Stimulated activated CD4-positive, alpha-beta T cell treated with anti-CD3 and anti-CD28 coated beads, TNF-alpha, amount 100 ng/mL, for 4 hours (primary cell): ENCODE measurements around the gene NPTXR.
A peak's percentile ranks its signal among the peaks of the same experiment; 100 is the strongest.

ENCODE experiments used
- DNase-seq, 3 experiments: peaks; one replicate each; pipeline ENCODE4 v3.0.0-alpha.2; 2020; ENCODE audit warnings: low read depth in 3 of 3

NPTXR gene

GRCh38 chr22:38853196-38853651 lies 9.4 kb upstream of the NPTXR start:
- DNase-seq = no peak

- DNase-seq = no peak
These were observed 8.7 kb upstream of the NPTXR start for GRCh38 chr22:38852522-38852921.

- no peak for DNase-seq
These were observed 7.4 kb upstream of the NPTXR start for GRCh38 chr22:38850941-38851849.

- no peak for DNase-seq
These were observed 6.6 kb upstream of the NPTXR start for GRCh38 chr22:38850399-38850798.

DNA sequence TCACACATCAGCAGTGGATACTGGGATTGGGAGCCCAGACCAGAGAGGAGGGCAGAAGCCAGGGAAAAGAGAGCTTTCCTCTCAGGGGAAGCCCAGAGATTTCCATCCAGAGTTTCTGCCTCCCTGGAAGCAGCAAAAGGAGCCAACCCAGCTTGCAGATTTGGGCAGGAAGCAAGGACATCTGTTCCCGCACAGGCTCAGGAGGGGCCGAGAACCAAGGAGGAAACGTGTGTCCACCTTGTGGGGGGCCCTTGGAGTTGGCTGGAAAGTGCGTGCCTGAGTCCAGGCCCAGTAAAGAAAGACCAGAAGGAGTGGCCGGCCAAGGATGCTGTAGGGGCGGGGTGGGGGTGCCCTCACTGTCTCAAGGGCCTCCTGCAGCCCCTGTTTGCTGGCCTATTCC lies 6.0 kb upstream of the NPTXR start:
- DNase-seq = no peak

DNA sequence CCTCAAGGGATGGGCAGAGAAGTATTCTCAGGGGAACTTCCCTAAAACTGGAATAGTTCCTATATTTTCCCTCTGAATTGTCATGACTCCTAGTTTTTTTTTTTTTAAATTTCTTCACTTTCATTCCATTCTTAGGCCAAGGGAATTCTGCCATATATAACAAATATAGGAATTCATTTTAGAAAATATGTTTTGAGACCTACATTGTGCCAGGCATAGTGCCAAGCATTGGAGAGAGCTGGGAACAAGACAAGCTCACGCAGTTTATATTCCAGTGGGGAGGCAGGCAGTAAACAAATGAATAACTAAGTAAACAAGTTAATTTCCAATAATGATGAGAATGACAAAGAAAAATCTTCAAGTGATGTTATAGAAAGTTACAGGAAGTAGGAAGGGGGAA lies 2.6 kb upstream of the NPTXR start:
- DNase-seq = no peak

DNA sequence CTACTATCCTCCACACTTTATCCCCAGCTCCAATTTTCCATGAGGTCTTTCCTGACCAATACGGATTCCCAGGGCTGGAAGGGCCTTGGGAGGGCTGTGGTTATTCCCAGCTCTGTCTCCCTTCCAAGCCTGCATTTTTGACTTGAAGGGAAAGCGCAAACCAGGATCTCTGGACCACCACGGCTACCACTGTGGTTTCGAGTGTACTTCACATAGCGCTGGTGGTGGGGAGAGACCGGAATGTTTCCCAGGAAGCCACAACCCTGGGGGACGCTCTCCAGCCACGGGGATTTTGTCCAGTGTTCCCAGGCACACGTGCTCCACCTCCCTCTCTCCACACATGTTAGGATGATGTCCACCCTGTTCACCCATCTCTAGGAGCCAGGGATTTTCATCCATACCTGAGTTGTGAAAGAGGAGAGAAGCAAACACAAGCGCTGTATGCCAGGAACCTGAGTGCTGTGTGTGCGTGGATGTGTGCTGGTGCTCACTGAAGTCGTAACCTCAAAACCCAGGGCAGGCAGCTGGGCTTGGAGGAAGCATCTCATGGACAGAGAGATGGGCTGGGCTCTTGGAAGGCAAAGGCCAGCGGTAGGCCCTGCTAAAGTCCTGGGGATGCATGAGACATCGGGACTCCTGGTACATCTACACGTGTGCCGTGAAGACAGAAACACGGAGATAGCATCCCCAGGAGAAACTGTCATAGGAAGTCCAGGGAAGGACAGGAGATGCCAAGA lies 1.3 kb upstream of the NPTXR start:
- no peak for DNase-seq

GRCh38 chr22:38844315-38845003 lies 631 bp upstream of the NPTXR start:
- no peak for DNase-seq

DNA sequence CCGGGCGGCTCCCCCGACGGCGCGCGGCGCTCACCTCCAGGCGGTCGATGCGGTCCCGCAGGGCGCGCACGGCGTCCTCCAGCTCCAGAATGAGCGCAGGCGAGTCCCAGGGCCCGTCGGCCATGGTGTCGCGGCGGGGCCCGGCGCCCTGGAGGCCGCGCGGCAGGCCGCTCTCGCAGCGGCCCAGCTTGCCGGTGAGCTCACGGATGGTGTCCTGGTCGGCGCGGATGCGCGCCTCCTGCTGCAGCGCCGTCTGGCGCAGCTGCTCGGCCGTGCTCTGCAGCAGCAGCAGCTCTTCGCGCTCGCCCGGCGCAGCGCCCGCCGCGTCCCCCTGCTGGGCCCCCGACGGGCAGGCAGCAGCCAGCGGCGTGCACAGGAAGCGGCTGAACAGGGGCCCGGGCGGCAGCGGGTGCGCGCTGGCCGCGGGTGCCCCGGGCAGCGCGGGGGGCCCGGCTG lies 599 bp downstream of the NPTXR start:
- peak in 2 of 3 experiments; percentile 26 to 33 for DNase-seq

DNA sequence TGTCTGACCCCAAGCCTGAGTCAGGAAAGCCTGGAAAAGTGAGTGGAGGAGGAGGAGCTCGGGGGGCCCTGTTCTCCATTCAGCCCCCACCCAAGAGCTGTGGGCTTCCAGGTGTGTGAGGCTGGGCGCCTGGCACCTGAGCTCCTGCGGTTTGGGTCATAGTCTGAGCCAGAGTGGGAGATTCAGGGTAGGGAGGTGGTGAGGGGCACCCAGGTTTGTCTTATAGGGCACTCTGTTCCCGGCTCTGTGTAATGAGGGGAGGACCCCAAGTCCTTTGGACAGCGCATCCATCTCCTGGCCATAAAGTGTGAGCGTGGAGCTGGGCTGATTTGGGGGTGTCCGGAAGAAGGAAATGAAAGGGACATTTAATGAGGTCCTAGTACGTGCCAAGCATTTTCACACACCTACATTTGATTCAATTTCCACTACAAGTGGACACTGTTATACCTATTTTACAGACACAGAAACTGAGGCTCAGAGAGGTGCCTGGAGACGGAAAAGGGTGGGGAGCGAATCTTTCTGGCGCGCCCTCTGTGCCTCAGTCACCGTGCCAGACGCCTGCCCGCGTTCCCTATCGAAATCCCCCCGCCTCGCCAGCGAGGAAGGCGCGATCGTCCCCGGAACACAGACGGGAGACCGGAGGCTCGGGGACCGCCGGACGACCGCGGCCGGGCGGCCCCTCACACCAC lies 1.2 kb downstream of the NPTXR start:
- DNase-seq = no peak

- no peak for DNase-seq
These were observed 2.2 kb downstream of the NPTXR start for GRCh38 chr22:38841635-38842034.

DNA sequence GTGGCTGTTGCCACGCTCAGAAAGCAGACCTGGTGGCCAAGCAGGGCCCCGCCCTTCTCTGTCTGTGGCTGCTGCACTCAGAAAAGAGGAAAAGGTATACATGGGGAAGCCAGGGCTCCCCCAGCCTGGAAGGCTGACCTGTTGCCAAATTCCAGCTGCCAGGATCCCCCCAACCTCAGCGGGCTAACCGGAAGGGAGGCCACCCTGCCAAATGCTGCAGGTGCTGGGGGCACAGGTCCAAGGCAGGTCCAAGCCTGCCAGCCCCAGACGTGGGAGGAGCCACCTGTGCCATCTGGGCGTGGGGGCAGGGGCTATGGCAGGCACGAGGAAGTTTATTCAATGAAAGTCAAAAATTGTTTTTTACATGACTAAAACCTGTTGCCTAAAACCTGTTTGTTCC lies 2.6 kb downstream of the NPTXR start:
- no peak for DNase-seq

GRCh38 chr22:38840129-38840528 lies 3.7 kb downstream of the NPTXR start:
- DNase-seq = no peak

DNA sequence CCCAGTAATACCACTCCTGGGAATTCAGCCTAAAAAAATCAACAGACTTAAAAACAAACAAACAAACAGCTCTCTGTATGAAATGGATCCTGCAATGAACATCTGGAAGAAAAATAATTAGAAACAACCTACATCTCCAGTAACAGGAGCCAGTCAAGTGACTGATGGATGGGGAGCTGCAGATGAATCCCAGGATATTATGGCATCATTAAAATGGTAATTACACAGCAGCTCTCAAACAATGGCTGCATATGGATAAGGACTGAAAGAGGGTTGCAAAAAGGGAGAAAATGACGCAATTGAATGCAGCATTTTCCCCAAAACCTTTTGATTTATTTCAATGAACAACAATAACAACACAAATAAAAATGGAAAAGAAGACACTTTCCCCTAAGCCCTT lies 4.1 kb downstream of the NPTXR start:
- no peak for DNase-seq

DNA sequence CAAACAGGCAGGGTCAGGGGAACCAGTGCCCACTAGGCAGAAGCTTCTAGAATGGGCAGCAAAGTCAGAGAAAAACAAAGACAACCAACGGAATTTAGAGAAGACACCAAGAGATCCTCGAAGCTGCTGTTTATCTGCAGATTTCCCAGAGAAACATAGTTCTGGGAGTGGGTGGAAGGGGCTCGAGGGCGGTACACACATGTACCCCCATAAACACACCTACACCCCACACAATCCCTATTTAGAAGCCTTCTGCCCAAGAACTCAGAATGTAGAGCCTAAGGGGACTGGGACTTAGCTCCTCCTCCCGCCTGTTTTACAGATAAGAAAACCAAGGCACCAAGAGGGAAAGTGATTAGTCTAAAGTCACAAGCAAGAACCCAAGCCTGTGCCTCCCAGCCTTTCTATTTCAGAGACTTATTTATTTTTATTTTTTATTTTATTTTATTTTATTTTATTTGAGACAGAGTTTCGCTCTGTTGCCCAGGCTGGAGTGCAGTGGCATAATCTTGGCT lies 6.4 kb downstream of the NPTXR start:
- DNase-seq = no peak

DNA sequence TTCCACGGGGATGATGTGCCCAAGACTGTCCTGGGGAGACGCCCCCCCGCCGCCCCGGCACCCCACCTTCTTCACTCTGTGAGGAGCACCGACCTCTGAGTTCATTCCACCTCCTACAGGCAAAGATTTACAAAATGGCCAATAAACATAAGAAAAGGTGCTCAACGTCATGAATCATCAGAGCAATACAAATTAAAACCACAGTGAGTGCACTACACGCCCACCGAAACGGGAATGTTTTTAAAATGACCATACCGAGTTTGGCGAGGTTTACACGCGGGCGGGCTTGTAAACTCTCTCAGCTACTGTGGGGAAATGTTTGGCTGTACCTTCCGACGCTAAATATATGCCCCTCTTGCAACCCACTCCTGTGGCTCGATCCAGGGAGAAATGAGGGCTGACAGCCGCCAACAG lies 7.9 kb downstream of the NPTXR start:
- DNase-seq = no peak

DNA sequence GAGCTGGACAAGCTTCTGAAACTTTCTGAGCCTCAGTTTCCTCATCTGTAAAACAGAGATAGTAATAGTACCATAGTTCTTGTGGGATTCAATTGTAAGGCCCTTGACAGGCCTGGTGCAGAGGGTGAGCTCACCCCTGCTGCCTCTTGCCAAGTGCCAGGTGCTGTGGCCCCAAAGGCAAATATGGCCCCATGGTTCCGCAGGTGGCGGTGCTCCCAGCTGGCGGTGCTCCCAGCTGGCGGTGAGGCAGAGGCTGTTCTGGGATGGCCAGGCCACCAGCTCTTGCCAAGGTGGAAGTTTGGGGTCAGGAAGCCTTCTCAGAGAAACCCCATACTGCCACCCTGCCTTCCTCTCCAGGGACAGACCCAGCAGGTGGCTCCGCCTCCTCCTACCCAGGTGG lies 8.8 kb downstream of the NPTXR start:
- DNase-seq = no peak

DNA sequence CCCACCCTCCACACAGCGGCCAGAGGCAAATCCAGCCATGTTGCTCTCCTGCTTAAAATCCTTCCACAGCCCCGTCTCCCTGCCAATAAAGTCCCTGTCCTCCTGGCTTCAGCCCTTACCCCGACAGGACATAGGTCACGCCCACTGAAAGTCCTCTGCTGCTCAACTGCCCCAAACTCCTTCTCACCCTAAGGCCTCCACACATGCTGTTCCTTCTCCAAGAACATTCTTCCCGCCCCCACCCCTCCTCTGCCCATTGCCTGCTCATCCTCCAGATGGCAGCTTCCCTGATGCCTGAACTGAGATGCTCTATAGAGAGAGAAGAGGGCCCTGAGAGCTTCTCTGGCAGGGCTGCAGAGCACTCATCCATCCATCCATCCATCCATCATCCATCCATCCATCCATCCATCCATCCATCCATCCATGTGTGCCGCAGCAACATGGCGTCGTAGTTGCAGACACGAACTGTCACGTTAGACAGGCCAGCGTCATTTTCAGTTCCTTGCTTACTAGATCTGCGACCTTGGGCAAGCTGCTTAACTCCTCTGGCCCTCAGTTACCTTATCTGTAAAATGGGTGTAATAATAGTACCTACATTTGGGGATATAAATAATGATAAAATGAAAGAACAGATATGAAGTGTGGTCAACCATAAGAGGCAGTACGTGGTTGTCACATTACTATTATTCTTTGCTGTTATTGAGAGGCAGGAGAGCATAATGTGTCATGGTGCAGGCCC lies 9.4 kb downstream of the NPTXR start:
- no peak for DNase-seq

- DNase-seq = no peak
These were observed 10.8 kb downstream of the NPTXR start for GRCh38 chr22:38833061-38833460.
